Measurements from ENCODE around the gene ACTN1. TPM values are rescaled to one million over a fixed set of nuclear protein-coding genes. Genes with fewer than 3 reads are reported as not detected.

The ACTN1 gene
- total and polyA plus RNA-seq, 10 of the 15 experiments (the other 5 are each of a cell fraction or from before 2014, with no cell fraction given): 0.14 to 39.4 (median 2.6) TPM

GRCh38 chr14:68956724-68957123 lies 22.4 kb downstream of the ACTN1 start (continued):
- TF ChIP-seq SKIL (IDR thresholded peaks at IDR 0.05; ENCODE audit: low read depth, poor library complexity, severe bottlenecking): no peak
- TF ChIP-seq CREM (IDR thresholded peaks at IDR 0.05; ENCODE audit: low read depth): no peak
- TF ChIP-seq ZZZ3 (IDR thresholded peaks at IDR 0.05; ENCODE audit: control insufficient read depth, insufficient read length, low read depth): no peak

DNA sequence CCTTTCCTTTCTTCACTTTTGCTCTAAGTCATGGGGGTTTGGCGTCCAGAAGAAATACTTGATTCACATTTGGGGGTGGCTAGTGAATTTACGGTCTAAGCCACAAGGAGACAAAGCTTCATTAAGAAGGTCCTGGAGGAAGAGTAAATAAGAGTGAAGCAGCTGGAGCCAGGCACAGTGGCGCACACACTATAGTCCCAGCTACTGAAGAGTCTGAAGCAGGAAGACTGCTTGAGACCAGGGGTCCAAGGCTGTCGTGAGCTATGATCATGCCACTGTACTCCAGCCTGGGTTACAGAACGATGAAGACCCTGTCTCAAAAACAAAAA lies 23.3 kb downstream of the ACTN1 start:
- no peaks in the 10 kb centered on the region; the same call in 1 of the 2 replicates for H4K20me1 ChIP-seq (ENCODE audit: control insufficient read depth, insufficient read depth)
- H3K9me3 ChIP-seq (replicated peaks; ENCODE audit: control insufficient read depth, insufficient read depth, low read length): no peaks in the 10 kb centered on the region
- BruUV-seq (replicated peaks): no TSS peak
- H3K4me3 ChIP-seq: no peak overlapping the region
- intact Hi-C loops (cut with micrococcal nuclease; ENCODE audit: unreplicated experiment) (no loop called here), in situ Hi-C loops (cut with MboI) (no loop called here)
- H3K4me1 ChIP-seq (ENCODE audit: control insufficient read depth, insufficient read depth, low read length): peaks cover 11% of the 10 kb centered on the region
- no peak overlapping the region for H3K27ac ChIP-seq (ENCODE audit: control insufficient read depth, insufficient read depth)
- DNase-seq (ENCODE audit: low read depth, low spot score): no peak
- H3K79me2 ChIP-seq (ENCODE audit: control insufficient read depth, insufficient read depth, low read length): no peaks in the 10 kb centered on the region; the same call in 1 of the 2 replicates
- H3K9ac ChIP-seq (ENCODE audit: control insufficient read depth, insufficient read depth, low read length): no peak overlapping the region
- no peak for FAIRE-seq
- CTCF ChIA-PET: interaction anchor here (1.0 kb wide), 1 partner anchor 47 kb away, joined by 3 read pairs; no protein-coding TSS in a partner anchor
- no peak for ATAC-seq
- no peak overlapping the region for H3K4me2 ChIP-seq (ENCODE audit: control insufficient read depth, insufficient read depth)
- RAD21 ChIA-PET (ENCODE audit: unreplicated experiment): no interaction called here
- POLR2A ChIA-PET: no interaction called here
- no peaks in the 10 kb centered on the region for H3K27me3 ChIP-seq (replicated peaks in 1 of 2; ENCODE audit: control insufficient read depth in 2 of 2, insufficient read depth in 2 of 2, low read length in 1 of 2)
- no peaks in the 10 kb centered on the region; a peak in 1 of 4 replicates for H3K36me3 ChIP-seq (ENCODE audit: control insufficient read depth in 2 of 2, insufficient read depth in 2 of 2, low read length in 1 of 2)
- TF ChIP-seq PAX5 (IDR thresholded peaks at IDR 0.05; ENCODE audit: borderline replicate concordance, low read depth, low read length) (no peak), SUZ12 (IDR thresholded peaks at IDR 0.05; ENCODE audit: unreplicated experiment) (no peak), LARP7 (IDR thresholded peaks at IDR 0.05) (no peak), ATF3 (IDR thresholded peaks at IDR 0.05; ENCODE audit: borderline replicate concordance, extremely low read depth, low read depth, low read length) (no peak), EED (IDR thresholded peaks at IDR 0.05; ENCODE audit: low read depth) (no peak), JUND (IDR thresholded peaks at IDR 0.05; ENCODE audit: low read depth, low read length) (no peak), ELK1 (IDR thresholded peaks at IDR 0.05; ENCODE audit: low read depth, low read length) (no peak), CEBPB (IDR thresholded peaks at IDR 0.05; ENCODE audit: borderline replicate concordance in 1 of 2, low read depth in 2 of 2, low read length in 2 of 2) (no peak)
- WGBS (ENCODE audit: insufficient coverage, insufficient replicate concordance, low lambda C conversion rate, missing lambda C conversion rate): 37% methylated on average over 5 of the region's 5 CpGs
- no peak overlapping the region for H2AFZ ChIP-seq (ENCODE audit: control insufficient read depth, low read depth, low read length)
- SMC1A ChIA-PET (ENCODE audit: uncharacterized antibody, unreplicated experiment): no interaction called here

Data from GM12878 (cell line).